Measurements from ENCODE around the gene ATG4C.
A peak's percentile ranks its signal among the peaks of the same experiment; 100 is the strongest.

ATG4C gene

GRCh38 chr1:62905309-62905708, 121.4 kb downstream of the ATG4C start:
- no peak for DNase-seq (ENCODE audit: low spot score)

- DNase-seq (ENCODE audit: low spot score), result no peak
These were observed 121.9 kb downstream of the ATG4C start for GRCh38 chr1:62905872-62906271.

GRCh38 chr1:62906428-62906886, 122.5 kb downstream of the ATG4C start:
- DNase-seq (ENCODE audit: low spot score), result peak; percentile 51

GRCh38 chr1:62908168-62908695, 124.3 kb downstream of the ATG4C start:
- DNase-seq (ENCODE audit: low spot score), result no peak

GRCh38 chr1:62912028-62912638, 128.2 kb downstream of the ATG4C start:
- peak; percentile 55 for DNase-seq (ENCODE audit: low spot score)
